Endothelial cell of umbilical vein (primary cell): ENCODE measurements around the gene PPP1R7. TPM values are rescaled to one million over a fixed set of nuclear protein-coding genes. Genes with fewer than 3 reads are reported as not detected.

Experiments
- BruUV-seq: library from RNA; stranded (reverse); fragments of 400-500 nt; replicated peaks from 2 replicates; lab custom pipeline; 2021; lab: Mats Ljungman, UMichigan
- CTCF ChIA-PET: fragments of 300-600, 350-600 bp; sonication (Branson Sonifier 250); formaldehyde crosslinking; loops from one replicate; lab custom pipeline; 2021; ENCODE audit warnings: antibody characterized with exemption, inconsistent platforms; lab: Charles Lee
- POLR2A ChIA-PET: fragments of 300-600, 350-600 bp; sonication (Branson Sonifier 250); formaldehyde crosslinking; loops from one replicate; lab custom pipeline; 2021; ENCODE audit warnings: antibody characterized with exemption, inconsistent platforms; lab: Charles Lee
- DNase-seq: peaks from one replicate; pipeline ENCODE4 v3.0.0-alpha.2; 2011; ENCODE audit warnings: low read depth, low spot score
- FAIRE-seq: peaks from 2 replicates; lab custom pipeline; 2011; peaks lifted over from hg19 to GRCh38; lab: Jason Lieb, UNC
- H2AFZ ChIP-seq: 2 replicates; pipeline ENCODE4 v1.6.0; 2012; ENCODE audit warnings: low read depth, low read length, control low read depth, inconsistent platforms
- H3K27ac ChIP-seq: 2 replicates; pipeline ENCODE4 v1.5.1; 2011; ENCODE audit warnings: low read depth, mild to moderate bottlenecking, control low read depth, low read length, moderate library complexity; ENCODE audit not compliant: insufficient read depth
- H3K27me3 ChIP-seq, 2 experiments: 2 replicates each; pipeline versions ENCODE4 v1.6.0 to v1.6.1; 2011; ENCODE audit warnings: low read length in 2 of 2, mixed read lengths in 1 of 2; ENCODE audit not compliant: control insufficient read depth in 2 of 2, insufficient read depth in 2 of 2
- H3K36me3 ChIP-seq, 2 experiments: 2 replicates in 1 of 2; 3 replicates in 1 of 2; pipeline ENCODE4 v1.5.1; 2011; ENCODE audit warnings: low read length in 2 of 2, mild to moderate bottlenecking in 1 of 2, moderate library complexity in 1 of 2; ENCODE audit not compliant: control insufficient read depth in 2 of 2, insufficient read depth in 2 of 2; ENCODE audit errors: extremely low read depth in 1 of 2
- H3K4me1 ChIP-seq: 3 replicates; pipeline ENCODE4 v1.5.1; 2011; ENCODE audit warnings: mild to moderate bottlenecking, low read length; ENCODE audit not compliant: control insufficient read depth, insufficient read depth; ENCODE audit errors: extremely low read depth
- H3K4me2 ChIP-seq: 2 replicates; pipeline ENCODE4 v1.6.1; 2011; ENCODE audit warnings: low read length, control low read depth, mixed read lengths; ENCODE audit not compliant: insufficient read depth
- H3K4me3 ChIP-seq, 3 experiments: fragments of 200-600 bp in 1 of 3; sonication (generic), shearing (Covaris generic) in 1 of 3; replicated peaks in 1 of 3; 2 replicates each; pipeline ENCODE4 v1.5.1; 2011 to 2016; ENCODE audit warnings: control low read depth in 3 of 3, low read length in 3 of 3, mild to moderate bottlenecking in 2 of 3, inconsistent platforms in 1 of 3, low read depth in 1 of 3, moderate library complexity in 1 of 3; ENCODE audit not compliant: insufficient read depth in 1 of 3
- H3K79me2 ChIP-seq: 2 replicates; pipeline ENCODE4 v1.6.0; 2012; ENCODE audit warnings: low read length, inconsistent platforms; ENCODE audit not compliant: control insufficient read depth, insufficient read depth
- H3K9ac ChIP-seq: replicated peaks from 2 replicates; pipeline ENCODE3; 2011; ENCODE audit warnings: low read length, control low read depth; ENCODE audit not compliant: insufficient read depth; ENCODE audit errors: extremely low read depth
- H3K9me1 ChIP-seq: replicated peaks from 3 replicates; pipeline ENCODE4 v1.6.0; 2011; ENCODE audit warnings: mild to moderate bottlenecking, low read length; ENCODE audit not compliant: control insufficient read depth, insufficient read depth; ENCODE audit errors: extremely low read depth
- H3K9me3 ChIP-seq: replicated peaks from 2 replicates; pipeline ENCODE4 v1.5.1; 2012; ENCODE audit warnings: low read length, inconsistent platforms; ENCODE audit not compliant: control insufficient read depth, insufficient read depth
- H4K20me1 ChIP-seq: replicated peaks from 2 replicates; pipeline ENCODE3; 2011; ENCODE audit warnings: mild to moderate bottlenecking, low read length; ENCODE audit not compliant: control insufficient read depth, insufficient read depth; ENCODE audit errors: extremely low read depth
- EZH2 ChIP-seq: IDR thresholded peaks from 2 replicates; pipeline ENCODE4 v1.6.1; 2012; ENCODE audit warnings: borderline replicate concordance, low read depth, mild to moderate bottlenecking, moderate library complexity, low read length, inconsistent platforms; ENCODE audit not compliant: severe bottlenecking
- FOS ChIP-seq: IDR thresholded peaks from 2 replicates; pipeline ENCODE4 v1.6.1; 2011; ENCODE audit warnings: mild to moderate bottlenecking, low read length, moderate library complexity, borderline replicate concordance; ENCODE audit not compliant: insufficient read depth
- GATA2 ChIP-seq: IDR thresholded peaks from 2 replicates; pipeline ENCODE4 v1.7.0; 2011; ENCODE audit warnings: low read depth, mild to moderate bottlenecking, moderate library complexity, mixed read lengths, low read length; ENCODE audit not compliant: insufficient read length, insufficient read depth
- JUN ChIP-seq: IDR thresholded peaks from 2 replicates; pipeline ENCODE4 v1.6.1; 2011; ENCODE audit warnings: borderline replicate concordance, low read depth; ENCODE audit not compliant: insufficient read length, insufficient read depth
- MYC ChIP-seq: IDR thresholded peaks from one replicate; pipeline ENCODE4 v1.6.1; 2011; ENCODE audit warnings: mild to moderate bottlenecking, low read depth, low read length
- POLR2A ChIP-seq: IDR thresholded peaks from 2 replicates; pipeline ENCODE4 v1.6.1; 2012; ENCODE audit warnings: low read depth, mild to moderate bottlenecking, control low read depth, low read length
- POLR2AphosphoS5 ChIP-seq: IDR thresholded peaks from 2 replicates; pipeline ENCODE4 v1.6.1; 2012; ENCODE audit warnings: low read depth, mild to moderate bottlenecking, control low read depth, low read length, moderate library complexity; ENCODE audit not compliant: insufficient read depth
- dilution Hi-C: fragments of 300-500 bp; cut with MboI; formaldehyde crosslinking; loops from one replicate; pipeline ENCODE4 v1.15.0; 2019; ENCODE audit warnings: low sequenced_read_pairs; ENCODE audit not compliant: extremely low pct_ligation_motif_present
- intact Hi-C: fragments of 100-400 bp; cut with micrococcal nuclease; formaldehyde crosslinking; loops from one replicate; pipeline ENCODE4 v1.10.0; 2022
- polyA plus RNA-seq, 4 experiments: library from polyadenylated mRNA; depleted of rRNA in 3 of 4; stranded (reverse) in 3 of 4; unstranded in 1 of 4; fragments of >200 nt; gene quantifications; 2 replicates each; pipeline versions ENCODE4 v1.2.1 to v1.2.3, GENCODE V29; 2011 to 2012; ENCODE audit warnings: missing spikeins in 1 of 4
- total RNA-seq: library from RNA; stranded (reverse); gene quantifications from 2 replicates; pipeline ENCODE4 v1.2.3, GENCODE V29; 2021
- TF ChIP-seq, protein P1 (sequence below), 2 donors: IDR thresholded peaks; 1 replicate in 1 of 2; 2 replicates in 1 of 2; pipeline ENCODE4 v1.5.1; 2011; ENCODE audit warnings: low read length in 2 of 2, mild to moderate bottlenecking in 2 of 2, moderate library complexity in 2 of 2, control low read depth in 1 of 2, inconsistent platforms in 1 of 2, low read depth in 1 of 2; ENCODE audit not compliant: insufficient read depth in 1 of 2; ENCODE audit errors: extremely low read depth in 1 of 2
- TF ChIP-seq, protein P2 (sequence below): IDR thresholded peaks from 2 replicates; pipeline ENCODE4 v1.6.1; 2011; ENCODE audit not compliant: insufficient read depth, insufficient read length

Gene PPP1R7
- total and polyA plus RNA-seq, 2 donors (not counting 3 experiments of a cell fraction or from before 2014, with no cell fraction given): 30.3 to 60.8 TPM

DNA sequence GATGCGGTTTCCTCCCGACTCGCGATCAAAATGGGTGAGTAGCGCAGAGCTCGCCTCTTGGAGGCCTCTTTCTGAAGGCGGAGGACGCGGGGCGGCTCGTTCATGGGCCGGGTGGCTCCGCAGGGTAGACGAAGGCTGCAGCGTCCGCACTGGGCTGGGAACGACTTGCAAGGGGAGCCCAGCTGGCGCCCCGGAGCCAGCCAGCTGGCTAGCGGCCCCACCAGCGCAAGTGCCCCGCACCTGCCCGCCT lies 667 bp upstream of the PPP1R7 start:
- H2AFZ ChIP-seq: peak overlapping the region; percentile 95
- no peak overlapping the region for H3K27ac ChIP-seq
- intact Hi-C loops: loop anchor here (1.0 to 10.0 kb wide), 3 partner anchors 8 to 583 kb away; partner anchors contain the start of gene D2HGDH
- ChIA-PET POLR2A (interaction anchor here (1.0 kb wide), 1 partner anchor 165 kb away, joined by 4 read pairs; the partner anchor contains the start of gene HDLBP), CTCF (interaction anchor here (0.9 to 1.0 kb wide), 2 partner anchors 71 to 298 kb away, joined by 3 read pairs; no protein-coding TSS in a partner anchor)
- H3K4me2 ChIP-seq: peak overlapping the region; percentile 54
- H4K20me1 ChIP-seq: no peaks in the 10 kb centered on the region
- no TSS peak for BruUV-seq
- H3K9me1 ChIP-seq: no peaks in the 10 kb centered on the region
- H3K9me3 ChIP-seq: no peaks in the 10 kb centered on the region
- peaks cover 13% of the 10 kb centered on the region for H3K79me2 ChIP-seq
- no peak for TF ChIP-seq EZH2
- TF ChIP-seq, protein P1, sequence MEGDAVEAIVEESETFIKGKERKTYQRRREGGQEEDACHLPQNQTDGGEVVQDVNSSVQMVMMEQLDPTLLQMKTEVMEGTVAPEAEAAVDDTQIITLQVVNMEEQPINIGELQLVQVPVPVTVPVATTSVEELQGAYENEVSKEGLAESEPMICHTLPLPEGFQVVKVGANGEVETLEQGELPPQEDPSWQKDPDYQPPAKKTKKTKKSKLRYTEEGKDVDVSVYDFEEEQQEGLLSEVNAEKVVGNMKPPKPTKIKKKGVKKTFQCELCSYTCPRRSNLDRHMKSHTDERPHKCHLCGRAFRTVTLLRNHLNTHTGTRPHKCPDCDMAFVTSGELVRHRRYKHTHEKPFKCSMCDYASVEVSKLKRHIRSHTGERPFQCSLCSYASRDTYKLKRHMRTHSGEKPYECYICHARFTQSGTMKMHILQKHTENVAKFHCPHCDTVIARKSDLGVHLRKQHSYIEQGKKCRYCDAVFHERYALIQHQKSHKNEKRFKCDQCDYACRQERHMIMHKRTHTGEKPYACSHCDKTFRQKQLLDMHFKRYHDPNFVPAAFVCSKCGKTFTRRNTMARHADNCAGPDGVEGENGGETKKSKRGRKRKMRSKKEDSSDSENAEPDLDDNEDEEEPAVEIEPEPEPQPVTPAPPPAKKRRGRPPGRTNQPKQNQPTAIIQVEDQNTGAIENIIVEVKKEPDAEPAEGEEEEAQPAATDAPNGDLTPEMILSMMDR (IDR thresholded peaks at IDR 0.05; ENCODE audit: extremely low read depth in 1 of 2, insufficient read depth in 1 of 2, low read depth in 1 of 2, low read length in 2 of 2): no peak
- TF ChIP-seq POLR2AphosphoS5: no peak
- TF ChIP-seq, protein P2, sequence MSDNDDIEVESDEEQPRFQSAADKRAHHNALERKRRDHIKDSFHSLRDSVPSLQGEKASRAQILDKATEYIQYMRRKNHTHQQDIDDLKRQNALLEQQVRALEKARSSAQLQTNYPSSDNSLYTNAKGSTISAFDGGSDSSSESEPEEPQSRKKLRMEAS: no peak
- no peak for TF ChIP-seq MYC
- no peak for TF ChIP-seq GATA2
- no peak for TF ChIP-seq JUN
- no peak for TF ChIP-seq POLR2A
- no peak for TF ChIP-seq FOS
- no peak for DNase-seq
- H3K4me1 ChIP-seq: peaks cover 15% of the 10 kb centered on the region
- no peak overlapping the region for H3K9ac ChIP-seq
- H3K27me3 ChIP-seq: no peaks in the 10 kb centered on the region
- dilution Hi-C loops: no loop called here
- H3K4me3 ChIP-seq: peak overlapping the region; percentile 60 to 78 (median 65)
- H3K36me3 ChIP-seq: peaks cover 0 to 2% of the 10 kb centered on the region in 2 experiments
- FAIRE-seq: no peak
